HG03442 (cell line): Measurements from ENCODE around the gene BMAL1.

ENCODE experiments used
- ATAC-seq: cut with Tn5 transposase; IDR thresholded peaks from one replicate; pipeline ENCODE4 v1.9.1; 2021; ENCODE audit warnings: mild to moderate bottlenecking, moderate library complexity; ENCODE audit not compliant: unreplicated experiment

Gene BMAL1

GRCh38 chr11:13338427-13339069 is 61.0 kb downstream of the BMAL1 start:
- ATAC-seq = no peak

- no peak for ATAC-seq
These were observed 61.9 kb downstream of the BMAL1 start for GRCh38 chr11:13339195-13340153.

GRCh38 chr11:13341026-13341425 is 63.4 kb downstream of the BMAL1 start:
- no peak for ATAC-seq

- ATAC-seq = peak; percentile 53
These were observed 65.5 kb downstream of the BMAL1 start for GRCh38 chr11:13343067-13343466.

GRCh38 chr11:13343931-13344717 is 66.5 kb downstream of the BMAL1 start:
- ATAC-seq = peak; percentile 44

GRCh38 chr11:13344818-13345217 is 67.2 kb downstream of the BMAL1 start:
- no peak for ATAC-seq

- ATAC-seq = no peak
These were observed 68.9 kb downstream of the BMAL1 start for GRCh38 chr11:13346470-13346869.

GRCh38 chr11:13347901-13348300 is 70.3 kb downstream of the BMAL1 start:
- ATAC-seq = no peak

GRCh38 chr11:13348305-13348704 is 70.7 kb downstream of the BMAL1 start:
- ATAC-seq = peak; percentile 38

GRCh38 chr11:13349046-13349445 is 71.5 kb downstream of the BMAL1 start:
- ATAC-seq = no peak

- ATAC-seq = no peak
These were observed 72.0 kb downstream of the BMAL1 start for GRCh38 chr11:13349581-13349980.

GRCh38 chr11:13352711-13353110 is 75.1 kb downstream of the BMAL1 start:
- ATAC-seq = no peak

GRCh38 chr11:13354335-13354734 is 76.7 kb downstream of the BMAL1 start:
- no peak for ATAC-seq

- ATAC-seq = no peak
These were observed 77.6 kb downstream of the BMAL1 start for GRCh38 chr11:13355191-13355590.

- no peak for ATAC-seq
These were observed 79.6 kb downstream of the BMAL1 start for GRCh38 chr11:13357232-13357631.

- ATAC-seq = no peak
These were observed 81.1 kb downstream of the BMAL1 start for GRCh38 chr11:13358596-13359270.

GRCh38 chr11:13362596-13363109 is 85.1 kb downstream of the BMAL1 start:
- ATAC-seq = no peak

- ATAC-seq = no peak
These were observed 86.8 kb downstream of the BMAL1 start for GRCh38 chr11:13364388-13364787.

GRCh38 chr11:13366266-13367026 is 88.9 kb downstream of the BMAL1 start:
- no peak for ATAC-seq

- ATAC-seq = peak; percentile 71
These were observed 89.5 kb downstream of the BMAL1 start for GRCh38 chr11:13367115-13367514.
